Astrocyte (in vitro differentiated cells and primary cell): ENCODE results near the gene SPATA9.

Source experiments
- EZH2 ChIP-seq: IDR thresholded peaks from 2 replicates; pipeline ENCODE4 v1.6.1; 2012; ENCODE audit warnings: mild to moderate bottlenecking, low read length, inconsistent platforms; ENCODE audit not compliant: insufficient read depth
- TF ChIP-seq, protein P1 (sequence below): IDR thresholded peaks from 2 replicates; pipeline ENCODE4 v1.5.1; 2011; ENCODE audit warnings: low read depth, mild to moderate bottlenecking, inconsistent platforms, low read length, moderate library complexity; ENCODE audit not compliant: insufficient read depth

DNA sequence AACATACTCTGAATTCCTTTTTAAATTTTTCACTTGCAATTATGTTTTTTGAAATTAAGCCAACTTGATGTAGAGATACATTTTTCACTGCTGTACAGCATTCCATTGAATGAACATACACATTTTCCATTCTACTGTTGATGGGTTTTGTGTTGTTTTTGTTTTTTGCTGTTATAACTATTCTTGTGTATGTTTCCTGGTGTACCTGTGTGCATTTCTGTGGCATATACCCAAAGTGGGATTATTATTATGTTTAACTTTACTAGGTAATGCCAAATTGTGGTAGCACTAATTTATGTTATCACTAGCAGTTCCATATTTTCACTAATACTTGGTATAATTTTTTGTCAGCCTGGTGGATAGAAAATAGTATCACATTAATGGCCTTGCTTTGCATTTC lies 33.5 kb downstream of the SPATA9 start:
- TF ChIP-seq, protein P1, sequence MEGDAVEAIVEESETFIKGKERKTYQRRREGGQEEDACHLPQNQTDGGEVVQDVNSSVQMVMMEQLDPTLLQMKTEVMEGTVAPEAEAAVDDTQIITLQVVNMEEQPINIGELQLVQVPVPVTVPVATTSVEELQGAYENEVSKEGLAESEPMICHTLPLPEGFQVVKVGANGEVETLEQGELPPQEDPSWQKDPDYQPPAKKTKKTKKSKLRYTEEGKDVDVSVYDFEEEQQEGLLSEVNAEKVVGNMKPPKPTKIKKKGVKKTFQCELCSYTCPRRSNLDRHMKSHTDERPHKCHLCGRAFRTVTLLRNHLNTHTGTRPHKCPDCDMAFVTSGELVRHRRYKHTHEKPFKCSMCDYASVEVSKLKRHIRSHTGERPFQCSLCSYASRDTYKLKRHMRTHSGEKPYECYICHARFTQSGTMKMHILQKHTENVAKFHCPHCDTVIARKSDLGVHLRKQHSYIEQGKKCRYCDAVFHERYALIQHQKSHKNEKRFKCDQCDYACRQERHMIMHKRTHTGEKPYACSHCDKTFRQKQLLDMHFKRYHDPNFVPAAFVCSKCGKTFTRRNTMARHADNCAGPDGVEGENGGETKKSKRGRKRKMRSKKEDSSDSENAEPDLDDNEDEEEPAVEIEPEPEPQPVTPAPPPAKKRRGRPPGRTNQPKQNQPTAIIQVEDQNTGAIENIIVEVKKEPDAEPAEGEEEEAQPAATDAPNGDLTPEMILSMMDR: no peak
- no peak for TF ChIP-seq EZH2
